HG03139 (cell line): ENCODE measurements around the gene EVX2.

Experiments used
- ATAC-seq: cut with Tn5 transposase; IDR thresholded peaks from one replicate; pipeline ENCODE4 v1.9.1; 2021; ENCODE audit not compliant: unreplicated experiment

The EVX2 gene

DNA sequence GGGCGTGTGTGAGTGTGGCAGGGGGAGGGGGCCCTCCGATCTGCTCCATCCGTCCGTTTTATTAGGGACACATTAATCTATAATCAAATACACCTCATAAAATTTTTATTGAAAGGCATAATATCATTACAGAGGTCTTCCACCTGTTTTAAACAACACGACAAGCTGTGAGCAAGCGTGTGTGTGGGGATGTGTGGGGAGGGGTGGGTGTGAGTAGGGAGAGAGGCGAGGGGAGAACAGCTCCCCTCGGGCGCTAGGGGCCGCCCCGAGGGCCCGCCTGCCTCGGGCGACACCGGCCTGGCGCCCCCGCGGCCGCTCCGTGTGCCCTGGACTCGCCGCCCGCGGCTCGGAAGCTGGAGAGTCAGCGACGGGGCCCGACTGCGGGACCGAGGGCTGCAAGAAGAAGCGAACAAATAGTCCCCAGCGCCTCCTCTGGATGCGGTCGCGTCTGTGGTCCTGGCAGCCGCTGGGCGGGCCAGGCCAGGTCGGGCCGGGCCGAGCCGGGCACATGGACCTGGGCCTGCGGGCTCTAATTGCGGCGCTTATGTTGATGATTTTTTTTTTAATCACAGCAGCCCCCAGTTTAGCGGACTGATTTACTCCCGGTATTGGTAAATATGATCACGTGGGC lies 38.4 kb upstream of the EVX2 start:
- no peak for ATAC-seq

DNA sequence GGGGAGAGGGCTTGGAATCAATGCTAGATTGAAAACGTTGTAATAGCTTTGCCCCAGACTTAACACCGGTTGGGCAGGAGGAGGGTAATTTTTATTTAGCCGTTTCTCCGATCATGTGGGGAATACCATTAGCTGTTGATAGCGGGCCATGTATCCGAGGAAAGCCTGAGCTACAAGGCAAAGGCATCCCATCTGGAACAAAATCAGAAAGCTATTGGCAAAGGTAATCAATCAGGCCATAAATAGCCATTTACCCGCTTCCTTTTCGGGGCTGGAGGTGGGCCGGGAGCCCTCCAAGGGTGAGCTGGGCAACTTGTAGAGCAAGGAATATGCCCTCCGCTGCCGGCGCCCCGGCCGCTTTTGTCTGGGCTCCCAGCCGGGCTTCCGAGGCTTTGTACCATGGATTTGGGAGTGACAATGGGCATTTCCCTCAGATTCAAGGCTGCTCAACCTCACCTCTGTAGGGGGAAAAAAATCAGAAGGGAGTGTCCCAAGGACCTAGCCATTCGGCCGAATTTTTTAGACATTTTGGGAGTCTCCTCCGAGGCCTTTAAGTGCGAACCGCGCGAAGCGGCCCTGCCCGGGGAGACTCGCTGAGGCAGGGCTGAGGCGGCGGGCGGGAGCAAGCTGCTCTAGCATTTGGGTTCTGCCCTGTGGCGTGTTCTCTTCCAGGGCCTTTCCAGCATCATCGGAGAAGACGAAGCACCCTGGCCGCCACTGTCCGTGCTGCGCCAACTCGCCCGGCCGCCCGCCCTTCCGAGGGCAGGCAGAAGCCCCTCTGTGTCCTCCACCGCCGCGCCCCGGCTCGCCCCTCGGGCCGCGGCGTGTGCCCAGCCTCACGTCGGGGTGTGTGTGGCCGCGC lies 37.7 kb upstream of the EVX2 start:
- ATAC-seq, result no peak

DNA sequence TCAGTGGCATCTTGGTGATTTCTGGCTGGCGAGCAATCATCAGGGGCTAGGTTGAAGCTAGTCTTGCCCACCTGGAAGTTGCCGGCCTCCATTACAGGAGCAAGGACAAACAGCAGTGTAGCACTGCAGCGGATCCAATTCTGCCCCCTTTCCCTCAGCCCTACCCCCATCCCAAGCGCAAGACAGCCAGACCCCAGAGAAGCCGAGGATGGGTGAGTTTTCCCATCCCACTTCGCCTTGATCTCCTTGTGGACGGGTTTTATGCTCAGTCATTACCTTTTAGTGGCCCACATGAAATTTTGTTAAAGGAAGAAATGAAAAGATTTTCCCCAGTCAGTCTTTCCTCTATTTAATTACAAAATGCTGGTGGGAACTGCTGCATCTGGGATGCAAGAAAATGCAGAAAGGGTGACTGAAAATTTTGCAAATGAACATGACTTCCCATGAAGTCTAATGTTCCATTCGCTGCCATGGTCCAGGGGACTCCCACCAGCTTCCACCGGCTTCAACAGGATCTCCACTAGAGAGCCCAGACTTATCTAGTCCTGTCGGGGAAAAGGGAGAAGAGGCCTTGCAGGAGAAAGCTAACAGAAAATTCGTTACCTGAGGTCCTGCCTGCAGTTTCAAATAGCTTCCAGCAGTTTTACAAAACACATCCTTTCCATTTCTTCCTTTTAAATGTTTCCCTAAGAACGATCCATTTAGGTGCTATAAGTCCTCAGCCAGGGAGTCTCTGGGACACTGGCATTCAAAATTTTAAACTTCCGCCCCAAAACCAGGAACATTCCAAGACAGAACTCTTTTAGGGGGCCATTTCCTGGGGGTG lies 36.8 kb upstream of the EVX2 start:
- no peak for ATAC-seq

DNA sequence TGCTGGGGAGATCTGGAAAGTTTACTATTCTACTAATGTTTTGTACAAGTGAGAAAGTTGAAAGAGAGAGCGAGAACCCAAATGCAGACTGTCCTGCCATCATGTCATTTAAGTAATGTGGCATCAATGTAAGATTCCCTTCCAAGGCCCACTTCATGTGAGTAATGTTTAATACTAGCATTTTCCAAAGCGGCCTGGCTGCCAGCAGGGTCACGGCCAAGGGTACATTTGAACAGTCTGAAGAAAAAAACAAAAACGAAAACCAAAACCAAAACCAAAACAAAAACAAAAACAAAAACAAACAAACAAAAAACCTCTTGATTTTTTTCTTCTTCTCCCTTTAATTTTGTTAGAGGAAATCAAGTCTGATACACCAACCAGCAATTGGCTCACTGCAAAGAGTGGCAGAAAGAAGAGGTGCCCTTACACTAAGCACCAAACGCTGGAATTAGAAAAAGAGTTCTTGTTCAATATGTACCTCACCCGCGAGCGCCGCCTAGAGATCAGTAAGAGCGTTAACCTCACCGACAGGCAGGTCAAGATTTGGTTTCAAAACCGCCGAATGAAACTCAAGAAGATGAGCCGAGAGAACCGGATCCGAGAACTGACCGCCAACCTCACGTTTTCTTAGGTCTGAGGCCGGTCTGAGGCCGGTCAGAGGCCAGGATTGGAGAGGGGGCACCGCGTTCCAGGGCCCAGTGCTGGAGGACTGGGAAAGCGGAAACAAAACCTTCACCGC lies 35.0 kb upstream of the EVX2 start:
- ATAC-seq, result no peak

DNA sequence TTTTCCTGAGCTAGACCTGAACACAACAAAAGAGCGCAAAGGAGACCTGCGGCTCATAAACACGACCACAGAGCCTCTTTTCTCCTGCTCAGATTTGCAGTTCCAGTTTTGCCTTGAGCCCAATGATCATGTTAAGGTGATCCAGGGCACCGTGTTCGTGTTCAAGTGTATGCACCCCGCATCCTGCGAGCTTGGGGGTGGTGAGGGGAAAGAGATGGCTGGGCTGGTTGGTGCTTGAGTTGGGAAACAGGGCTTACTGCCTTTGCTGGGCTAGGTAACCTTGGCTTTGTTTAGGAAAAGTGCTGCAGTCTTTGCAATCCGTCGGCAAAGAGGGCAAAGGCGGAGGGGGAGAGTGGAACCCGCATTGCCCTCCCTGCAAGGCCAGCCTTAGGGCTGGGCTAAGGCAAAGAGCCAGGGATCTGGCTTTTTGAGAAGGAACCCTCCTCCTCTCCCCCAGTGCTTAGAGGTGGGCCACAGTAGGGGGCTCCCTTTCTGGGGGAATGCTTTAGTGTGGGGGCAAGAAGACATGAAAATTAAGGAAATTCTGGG lies 34.1 kb upstream of the EVX2 start:
- ATAC-seq, result no peak

DNA sequence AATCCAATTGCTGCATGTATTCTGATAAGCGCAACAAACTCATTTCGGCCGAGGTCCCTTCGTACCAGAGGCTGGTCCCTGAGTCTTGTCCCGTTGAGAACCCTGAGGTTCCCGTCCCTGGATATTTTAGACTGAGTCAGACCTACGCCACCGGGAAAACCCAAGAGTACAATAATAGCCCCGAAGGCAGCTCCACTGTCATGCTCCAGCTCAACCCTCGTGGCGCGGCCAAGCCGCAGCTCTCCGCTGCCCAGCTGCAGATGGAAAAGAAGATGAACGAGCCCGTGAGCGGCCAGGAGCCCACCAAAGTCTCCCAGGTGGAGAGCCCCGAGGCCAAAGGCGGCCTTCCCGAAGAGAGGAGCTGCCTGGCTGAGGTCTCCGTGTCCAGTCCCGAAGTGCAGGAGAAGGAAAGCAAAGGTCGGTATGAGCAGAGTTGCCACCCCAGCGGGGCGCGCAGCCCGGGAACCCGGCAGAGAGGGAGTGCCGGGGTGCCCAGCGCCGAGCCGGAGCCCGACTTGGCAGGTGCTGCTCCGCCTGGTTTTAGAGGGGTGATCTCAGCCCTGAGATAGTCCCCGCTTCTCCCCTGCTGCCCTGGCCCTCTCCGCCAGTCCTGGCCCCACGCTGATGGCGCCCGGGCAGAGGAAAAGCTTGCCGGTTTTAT lies 33.5 kb upstream of the EVX2 start:
- ATAC-seq, result no peak

DNA sequence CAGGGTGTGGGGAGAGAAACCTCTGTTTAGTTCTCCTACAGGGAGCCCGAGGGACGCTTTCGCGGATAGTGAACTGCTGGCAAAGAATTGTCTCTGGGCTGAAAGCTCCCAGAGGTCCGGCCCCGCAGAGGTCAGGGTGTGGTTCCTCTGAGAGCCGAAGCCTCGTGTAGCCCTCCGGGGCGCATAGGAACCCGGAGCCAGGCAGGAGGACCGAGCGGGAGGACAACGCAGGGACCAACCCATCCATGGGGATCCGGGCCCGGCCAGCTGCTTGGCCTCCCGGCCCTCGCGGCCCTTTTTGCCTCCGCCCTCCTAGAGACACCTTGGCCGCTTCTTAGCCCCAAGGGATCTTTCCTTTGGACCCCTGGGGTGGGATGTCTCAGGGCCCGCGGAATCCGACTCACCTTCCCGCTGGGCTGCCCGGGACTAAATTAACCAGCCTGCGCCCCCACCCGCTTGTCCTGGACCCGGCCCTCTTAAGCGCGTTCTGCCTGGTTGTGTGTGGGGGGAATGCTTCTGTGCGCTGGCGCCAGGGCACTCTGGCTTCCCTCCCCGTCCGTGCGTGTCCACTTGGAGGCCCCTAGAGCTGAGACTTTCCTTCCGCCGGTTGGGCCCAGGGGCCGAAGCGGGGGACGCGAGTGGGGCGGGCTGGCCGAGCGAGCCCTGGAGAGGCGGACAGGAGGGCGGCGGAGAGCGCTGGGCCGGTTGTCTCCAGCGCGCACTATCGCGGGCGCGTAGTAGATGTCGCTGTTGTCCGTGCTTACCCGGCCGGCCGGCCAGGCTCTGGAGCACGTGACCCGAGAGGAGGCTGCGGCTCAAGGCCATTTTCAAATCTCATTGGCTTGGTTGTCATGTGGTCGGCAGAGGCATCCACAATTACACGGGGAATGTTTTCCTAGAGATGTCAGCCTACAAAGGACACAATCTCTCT lies 32.4 kb upstream of the EVX2 start, which contains the start of gene HOXD10:
Gene HOXD10, plus strand, starts transcription at position 896 of the 931 bp plus-strand sequence. CDS start 56 bp downstream, outside the sequence.
- ATAC-seq, result no peak

DNA sequence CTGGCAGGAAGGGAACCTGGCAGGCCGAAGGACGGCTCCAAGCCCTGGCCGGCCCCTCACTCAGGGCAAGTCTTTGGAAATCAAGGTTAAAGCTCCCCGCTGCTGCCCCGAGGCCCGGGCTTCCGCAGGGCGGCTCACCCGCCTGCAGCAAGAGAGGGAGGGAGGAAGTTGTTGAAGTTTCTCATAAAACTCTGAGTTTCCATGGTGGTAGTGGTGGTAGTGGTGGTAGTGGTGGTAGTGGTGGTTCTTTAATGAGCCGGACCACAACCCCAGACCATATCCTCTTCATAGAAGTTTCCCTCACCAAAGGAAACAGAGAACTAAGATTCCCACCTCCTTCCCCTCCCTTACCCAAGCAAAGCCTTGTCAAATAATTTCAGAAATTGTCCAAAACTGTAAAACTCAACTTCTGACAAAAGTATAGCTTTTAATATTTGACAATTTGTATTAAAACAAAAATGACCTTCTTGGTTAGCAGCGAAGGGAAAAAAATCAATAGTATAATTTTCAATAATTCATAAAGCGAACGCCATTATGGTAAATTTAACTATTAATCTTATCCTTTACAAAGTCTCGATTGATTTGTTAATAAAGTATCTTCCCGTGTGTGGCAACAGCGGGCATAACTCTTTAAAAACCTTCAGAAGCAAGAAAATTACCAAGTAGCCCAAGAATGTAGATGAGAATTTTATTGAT lies 31.3 kb upstream of the EVX2 start:
- ATAC-seq, result no peak

DNA sequence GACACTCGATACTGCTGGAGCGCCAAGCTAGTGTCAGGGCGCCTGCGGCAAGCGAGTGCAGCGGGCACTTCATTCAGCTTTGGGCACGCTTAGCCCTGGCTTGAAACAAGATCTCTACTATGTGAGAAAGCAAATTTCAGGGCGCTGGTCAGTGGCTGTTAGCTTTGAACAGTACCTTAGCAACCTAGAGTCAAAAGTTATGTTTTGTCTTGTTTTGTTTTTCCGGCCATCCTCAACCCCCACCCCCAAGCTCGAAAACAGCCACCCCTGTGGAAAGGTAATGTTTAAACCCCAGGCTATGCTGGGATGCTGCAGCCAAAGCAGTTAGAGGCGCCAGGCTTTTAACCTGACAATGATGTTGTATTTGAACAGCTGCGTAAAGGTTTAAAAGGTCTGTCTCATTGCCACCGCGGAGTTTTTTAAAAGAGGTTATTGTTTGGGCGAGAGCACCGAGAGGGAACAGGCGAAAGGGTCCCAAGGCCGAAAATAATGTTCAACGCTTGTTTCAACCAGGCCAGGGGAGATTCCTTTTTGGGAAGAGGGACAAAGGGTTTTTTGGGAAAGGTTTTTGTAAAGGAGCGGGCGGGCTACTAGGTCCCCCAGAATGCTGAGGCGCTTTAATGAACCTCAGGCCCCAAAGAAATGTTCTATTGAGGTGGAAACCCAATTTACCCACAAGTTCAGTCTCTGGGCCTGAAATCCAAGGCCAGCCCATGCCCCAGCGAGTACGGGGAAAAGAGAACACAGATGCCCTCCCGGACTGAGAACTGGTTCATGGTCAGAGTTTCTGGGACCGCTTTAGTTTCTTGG lies 30.6 kb upstream of the EVX2 start:
- ATAC-seq, result no peak

DNA sequence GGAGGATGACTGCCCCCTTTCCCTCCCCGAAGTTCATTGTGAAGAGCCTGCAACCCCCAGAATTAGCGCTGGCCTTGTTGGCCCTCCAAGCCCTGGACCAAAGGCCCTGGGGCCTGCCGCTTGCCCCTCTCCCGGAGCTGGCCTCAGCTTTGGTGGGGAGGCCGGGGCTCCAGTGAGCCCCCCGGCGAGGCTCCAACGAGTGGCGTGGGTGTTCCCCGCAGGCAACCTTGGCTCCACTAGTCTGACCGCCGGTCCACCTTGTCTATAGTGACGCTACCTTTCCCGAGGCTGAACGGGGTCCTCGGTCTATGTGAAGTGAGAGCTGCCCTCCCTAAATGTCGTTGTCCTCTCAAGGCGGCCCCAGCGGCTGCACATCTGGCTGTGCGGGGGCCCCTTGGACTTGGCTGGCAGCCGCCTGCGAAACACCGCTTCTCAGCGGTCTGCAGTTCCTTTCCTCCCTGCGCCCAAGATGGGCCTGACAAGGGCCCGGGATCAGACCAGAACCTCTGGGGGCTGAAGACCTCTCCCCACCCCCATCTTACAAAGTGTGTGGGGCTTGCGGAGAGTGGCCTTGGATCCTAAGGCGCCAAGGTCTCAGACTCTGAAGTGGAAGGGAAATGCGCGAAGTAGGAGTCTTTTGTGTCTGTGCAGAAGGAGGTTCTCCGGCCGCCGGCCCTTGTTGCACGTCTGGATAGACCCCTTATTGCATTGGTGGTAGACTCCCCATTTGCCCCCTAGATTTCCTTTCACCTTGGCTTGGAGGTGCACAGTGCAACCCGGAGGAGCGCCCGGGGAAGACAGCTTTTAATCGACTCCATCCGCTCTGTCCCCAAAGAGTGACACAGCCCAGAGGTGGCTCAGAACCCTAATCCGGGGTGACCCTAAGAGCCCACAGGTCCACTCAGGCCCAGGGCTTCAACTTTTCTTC lies 28.9 kb upstream of the EVX2 start:
- no peak for ATAC-seq

DNA sequence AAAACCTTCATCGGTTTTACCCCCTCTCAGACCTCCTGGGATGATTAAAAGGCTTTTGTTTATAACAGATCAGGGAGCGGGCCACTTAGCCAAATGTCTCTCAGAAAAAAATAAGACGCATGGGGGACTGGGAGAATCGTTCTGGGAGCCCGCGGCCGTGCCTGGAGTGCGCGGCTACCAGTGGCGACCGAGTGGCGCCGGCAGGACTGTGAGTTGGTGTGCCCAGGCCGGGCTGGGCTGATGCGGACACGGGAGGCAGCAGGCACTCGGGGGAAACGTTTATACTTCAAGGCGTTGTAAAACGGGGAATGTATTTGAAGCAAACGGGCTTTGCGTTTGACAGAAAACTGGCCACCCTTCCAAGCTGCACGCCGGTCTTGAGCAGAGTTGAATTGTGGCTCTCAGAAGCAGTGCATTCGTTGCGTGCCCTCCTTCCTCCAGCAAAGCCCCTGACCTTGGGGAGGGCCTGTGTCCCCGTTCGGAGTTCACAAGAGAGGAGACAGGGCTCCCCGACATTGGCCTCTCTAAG lies 28.1 kb upstream of the EVX2 start:
- ATAC-seq, result no peak

DNA sequence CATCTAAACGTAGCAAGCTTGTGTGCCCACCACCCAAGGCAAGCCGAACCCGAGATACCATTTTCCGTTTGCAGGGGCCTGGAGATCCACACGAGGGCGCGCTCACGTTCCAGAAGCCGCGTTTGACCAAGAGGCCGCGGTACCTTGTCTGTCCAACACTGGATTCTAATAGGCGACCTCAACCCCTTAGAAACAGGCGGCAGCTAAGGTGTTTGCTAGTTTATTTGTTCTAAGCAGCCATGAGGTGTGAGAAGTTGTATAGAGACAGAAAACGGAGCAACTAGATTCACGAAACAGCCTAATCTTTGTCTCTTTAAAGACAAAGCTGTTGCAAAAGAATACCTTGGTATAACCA lies 27.5 kb upstream of the EVX2 start:
- ATAC-seq, result no peak

DNA sequence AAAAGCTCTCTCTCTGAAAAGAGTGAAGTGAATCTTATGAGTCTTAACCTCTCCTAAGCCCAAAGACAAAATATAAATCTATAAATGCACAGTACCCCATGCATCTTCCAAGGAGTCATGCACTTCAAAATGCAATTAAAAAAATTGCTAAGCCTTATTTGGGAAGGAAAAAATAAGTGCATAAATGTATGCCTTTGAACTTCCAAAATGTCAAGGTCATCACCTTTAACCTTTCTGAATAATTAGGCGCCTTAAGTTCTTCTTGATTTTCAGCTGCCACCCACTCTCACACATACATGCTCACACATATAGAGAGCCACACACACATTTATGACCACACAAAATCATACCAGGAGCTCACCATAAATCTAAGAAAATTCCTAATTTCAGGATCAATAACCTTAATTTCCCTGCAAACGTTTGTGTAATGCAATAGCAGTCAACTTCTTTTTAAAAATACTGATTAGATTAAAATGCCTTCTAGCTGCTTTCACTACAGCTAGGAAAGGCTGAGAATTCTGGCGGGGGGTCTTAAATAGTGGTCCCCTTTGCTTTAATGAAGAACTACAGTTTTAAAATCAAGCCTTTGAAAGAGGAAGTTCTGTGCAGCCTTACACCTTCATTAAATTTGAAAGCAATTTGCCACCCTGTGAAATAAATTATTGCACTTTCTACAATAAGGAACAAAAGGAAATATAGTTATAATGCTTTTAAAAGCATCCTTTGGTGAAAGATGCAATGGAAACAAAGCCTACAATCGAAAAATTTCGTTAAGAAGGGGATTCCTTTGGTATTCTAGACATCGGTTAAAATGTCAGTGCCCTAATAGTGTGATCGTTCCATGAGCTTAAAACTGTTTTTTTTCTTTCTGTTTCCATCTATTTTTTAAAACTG lies 26.9 kb upstream of the EVX2 start:
- no peak for ATAC-seq

DNA sequence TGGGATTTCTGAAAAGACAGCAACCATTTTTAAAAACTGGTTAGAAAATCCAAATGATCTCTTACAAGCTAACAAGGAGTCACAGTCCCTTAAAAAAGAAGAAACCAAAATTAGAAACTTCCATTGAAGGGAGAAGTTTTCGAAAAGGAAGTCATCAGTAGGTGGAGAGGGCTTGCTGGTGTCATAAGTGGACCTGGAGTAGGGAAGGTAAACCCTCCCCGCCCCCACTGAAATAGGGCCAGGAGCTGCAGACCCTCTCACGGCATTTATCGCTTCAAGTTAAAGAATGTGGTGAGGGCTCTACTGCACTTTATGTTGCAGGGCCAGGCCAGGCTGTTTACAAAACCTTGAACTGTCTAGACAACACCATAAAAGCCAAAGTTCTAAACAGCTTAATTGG lies 26.2 kb upstream of the EVX2 start:
- ATAC-seq, result no peak

DNA sequence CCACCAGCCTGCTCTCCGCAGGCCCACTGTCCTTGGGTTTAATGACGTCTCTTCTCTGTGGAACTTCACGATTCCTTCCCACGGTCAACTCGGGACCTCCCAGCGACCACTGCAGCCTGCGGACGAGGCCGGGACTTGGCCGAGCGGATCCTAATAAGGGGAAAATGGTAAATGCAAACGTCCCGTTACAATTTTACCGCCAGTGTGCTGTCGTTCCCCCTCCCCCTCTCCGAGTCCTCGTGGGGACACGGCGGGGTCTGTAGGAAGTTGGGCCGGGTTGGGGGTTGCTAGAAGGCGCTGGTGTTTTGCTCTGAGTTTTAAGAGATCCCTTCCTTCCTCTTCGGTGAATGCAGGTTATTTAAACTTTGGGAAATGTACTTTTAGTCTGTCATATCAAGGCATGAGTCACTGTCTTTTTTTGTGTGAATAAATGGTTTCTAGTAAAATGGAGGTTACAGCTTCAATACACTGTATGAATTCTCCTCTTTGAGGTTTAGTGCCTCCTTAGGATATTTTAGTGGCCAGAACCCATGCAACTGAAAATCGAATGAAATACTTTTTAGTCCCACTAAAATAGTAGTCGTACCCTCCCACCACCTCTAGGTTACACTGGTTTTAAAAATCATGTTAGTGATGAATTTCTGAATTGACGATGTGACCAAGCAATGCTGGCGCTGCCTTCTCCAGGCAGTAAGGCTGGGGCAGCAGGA lies 25.6 kb upstream of the EVX2 start:
- no peak for ATAC-seq
